SK-N-SH (cell line): ENCODE measurements around the gene PSMD1. TPM values are rescaled to one million over a fixed set of nuclear protein-coding genes. Genes with fewer than 3 reads are reported as not detected.

Experiments
- CTCF ChIA-PET: fragments of 300-600, 350-600 bp; formaldehyde crosslinking; extraction: SDS; loops from one replicate; lab custom pipeline; 2021; lab: Yijun Ruan, JAX
- POLR2A ChIA-PET: fragments of 350-600 bp; sonication (Branson Sonifier 250); formaldehyde crosslinking; extraction: SDS; loops from one replicate; lab custom pipeline; 2020; ENCODE audit warnings: antibody characterized with exemption, inconsistent platforms; lab: Yijun Ruan, JAX
- DNase-seq: peaks from one replicate; pipeline ENCODE4 v3.0.0; 2012
- H2AFZ ChIP-seq: fragments of 200-600 bp; sonication (generic); 2 replicates; pipeline ENCODE4 v1.8.1; 2016; ENCODE audit warnings: antibody characterized with exemption, mild to moderate bottlenecking, low read depth
- H3F3A ChIP-seq: fragments of 200-600 bp; sonication (generic); replicated peaks from 2 replicates; pipeline ENCODE3; 2016; ENCODE audit warnings: antibody characterized with exemption, mild to moderate bottlenecking; ENCODE audit not compliant: insufficient read depth
- H3K27ac ChIP-seq, 2 experiments: fragments of 200-500 bp in 1 of 2; fragments of 200-600 bp in 1 of 2; sonication (Bioruptor generic) in 1 of 2; sonication (generic), shearing (Covaris generic) in 1 of 2; 2 replicates each; pipeline versions ENCODE4 v1.5.1 to v1.6.1; 2014 to 2016; ENCODE audit warnings: low read depth in 2 of 2, inconsistent platforms in 1 of 2, low read length in 1 of 2, mild to moderate bottlenecking in 1 of 2, mixed read lengths in 1 of 2
- H3K27me3 ChIP-seq: fragments of 200-600 bp; sonication (generic), shearing (Covaris generic); 2 replicates; pipeline ENCODE4 v1.6.1; 2016; ENCODE audit warnings: mixed run types; ENCODE audit not compliant: insufficient read depth
- H3K36me3 ChIP-seq, 2 experiments: fragments of 200-500 bp in 1 of 2; fragments of 200-600 bp in 1 of 2; sonication (Bioruptor generic) in 1 of 2; sonication (generic) in 1 of 2; replicated peaks in 1 of 2; 2 replicates each; pipeline versions ENCODE3 to v1.5.1; 2014 to 2016; ENCODE audit warnings: low read length in 1 of 2, mild to moderate bottlenecking in 1 of 2; ENCODE audit not compliant: insufficient read depth in 2 of 2, control insufficient read depth in 1 of 2
- H3K4me1 ChIP-seq, 2 experiments: fragments of 200-500 bp in 1 of 2; fragments of 200-600 bp in 1 of 2; sonication (Bioruptor generic) in 1 of 2; sonication (generic), shearing (Covaris generic) in 1 of 2; 2 replicates each; pipeline versions ENCODE4 v1.5.1 to v1.6.1; 2014 to 2016; ENCODE audit warnings: low read depth in 1 of 2, low read length in 1 of 2, mixed run types in 1 of 2; ENCODE audit not compliant: insufficient read depth in 2 of 2, control insufficient read depth in 1 of 2
- H3K4me2 ChIP-seq: fragments of 200-600 bp; sonication (generic), shearing (Covaris generic); 2 replicates; pipeline ENCODE4 v1.6.1; 2017; ENCODE audit warnings: mixed run types
- H3K4me3 ChIP-seq, 2 experiments: fragments of 200-500 bp in 1 of 2; fragments of 200-600 bp in 1 of 2; sonication (Bioruptor generic) in 1 of 2; sonication (generic), shearing (Covaris generic) in 1 of 2; 2 replicates each; pipeline versions ENCODE4 v1.5.1 to v1.8.1; 2014 to 2016; ENCODE audit warnings: low read depth in 2 of 2, inconsistent platforms in 1 of 2, low read length in 1 of 2, mild to moderate bottlenecking in 1 of 2, mixed read lengths in 1 of 2, moderate library complexity in 1 of 2
- H3K79me2 ChIP-seq: fragments of 200-600 bp; sonication (generic); 2 replicates; pipeline ENCODE4 v1.8.1; 2017; ENCODE audit warnings: mild to moderate bottlenecking; ENCODE audit not compliant: insufficient read depth
- H3K9ac ChIP-seq: fragments of 200-600 bp; sonication (generic); 2 replicates; pipeline ENCODE4 v1.6.1; 2017; ENCODE audit warnings: mixed run types
- H3K9me2 ChIP-seq: fragments of 200-600 bp; sonication (generic); 2 replicates; pipeline ENCODE4 v1.6.1; 2017; ENCODE audit warnings: mixed run types
- H3K9me3 ChIP-seq: fragments of 200-600 bp; sonication (generic); 2 replicates; pipeline ENCODE4 v1.6.1; 2017; ENCODE audit warnings: mixed run types, mild to moderate bottlenecking, moderate library complexity
- H4K20me1 ChIP-seq: fragments of 200-600 bp; sonication (generic); 2 replicates; pipeline ENCODE4 v1.6.1; 2017; ENCODE audit warnings: mild to moderate bottlenecking, mixed run types; ENCODE audit not compliant: insufficient read depth
- CTCF ChIP-seq: fragments of 200-600 bp; sonication (generic); IDR thresholded peaks from 2 replicates; pipeline ENCODE4 v1.6.1; 2017; ENCODE audit warnings: antibody characterized with exemption, mild to moderate bottlenecking, moderate library complexity
- ELF1 ChIP-seq: IDR thresholded peaks from 2 replicates; pipeline ENCODE4 v1.4.0; 2012
- EP300 ChIP-seq, 2 experiments: IDR thresholded peaks; 2 replicates each; pipeline versions ENCODE4 v1.4.0 to v1.6.1; 2012; ENCODE audit warnings: borderline replicate concordance in 1 of 2, low read depth in 1 of 2, low read length in 1 of 2
- EZH2phosphoT487 ChIP-seq: fragments of 200-600 bp; sonication (generic); IDR thresholded peaks from 2 replicates; pipeline ENCODE4 v1.6.1; 2017; ENCODE audit warnings: low read depth, mixed run types, mild to moderate bottlenecking, antibody characterized with exemption, moderate library complexity, borderline replicate concordance
- FOSL2 ChIP-seq: IDR thresholded peaks from 2 replicates; pipeline ENCODE4 v1.4.0; 2012; ENCODE audit warnings: low read depth, mild to moderate bottlenecking, moderate library complexity, borderline replicate concordance
- MEF2A ChIP-seq: IDR thresholded peaks from 2 replicates; pipeline ENCODE4 v1.4.0; 2012; ENCODE audit warnings: low read depth, borderline replicate concordance
- MXI1 ChIP-seq: IDR thresholded peaks from 2 replicates; pipeline ENCODE4 v1.6.1; 2012; ENCODE audit warnings: mild to moderate bottlenecking, low read depth, low read length, improper control_type of control experiment
- NFIC ChIP-seq: IDR thresholded peaks from 2 replicates; pipeline ENCODE4 v1.4.0; 2012; ENCODE audit warnings: borderline replicate concordance
- POLR2AphosphoS5 ChIP-seq: IDR thresholded peaks from 2 replicates; pipeline ENCODE4 v1.6.1; 2012; ENCODE audit warnings: low read depth, low read length
- RCOR1 ChIP-seq: fragments of 150-350 bp; IDR thresholded peaks from 2 replicates; pipeline ENCODE4 v1.6.1; 2017; ENCODE audit warnings: antibody characterized with exemption, low read length
- RXRA ChIP-seq: IDR thresholded peaks from 2 replicates; pipeline ENCODE4 v1.4.0; 2012; ENCODE audit warnings: low read depth, mild to moderate bottlenecking, borderline replicate concordance
- SMC3 ChIP-seq: IDR thresholded peaks from 2 replicates; pipeline ENCODE4 v1.6.1; 2012; ENCODE audit warnings: low read depth, low read length, improper control_type of control experiment
- TAF1 ChIP-seq: IDR thresholded peaks from 2 replicates; pipeline ENCODE4 v1.6.1; 2012; ENCODE audit warnings: low read depth, mild to moderate bottlenecking, low read length, moderate library complexity, borderline replicate concordance
- TCF12 ChIP-seq: IDR thresholded peaks from 2 replicates; pipeline ENCODE4 v1.4.0; 2012
- USF1 ChIP-seq: IDR thresholded peaks from 2 replicates; pipeline ENCODE4 v1.4.0; 2012; ENCODE audit warnings: low read depth, borderline replicate concordance
- YY1 ChIP-seq: IDR thresholded peaks from 2 replicates; pipeline ENCODE4 v1.4.0; 2012; ENCODE audit warnings: low read depth, mild to moderate bottlenecking
- ZBTB33 ChIP-seq: IDR thresholded peaks from 2 replicates; pipeline ENCODE4 v1.4.0; 2012; ENCODE audit warnings: low read depth, borderline replicate concordance
- WGBS: methylation state at CpG from one replicate; pipeline ENCODE4 v1.1.6; 2017; ENCODE audit warnings: low lambda C conversion rate; 5-methylcytosine and 5-hydroxymethylcytosine counted together
- polyA plus RNA-seq, 3 experiments: library from polyadenylated mRNA; depleted of rRNA; stranded (reverse); fragments of >200 nt; gene quantifications; 2 replicates each; pipeline ENCODE4 v1.2.3, GENCODE V29; 2012

Gene PSMD1
- polyA plus RNA-seq, 1 of the 3 experiments (the other 2 are of a cell fraction), result 92.3 TPM

- Histone ChIP-seq H3K27me3 (no peaks in the 10 kb centered on the region), H3K36me3 (peaks cover 37 to 40% of the 10 kb centered on the region in 2 experiments), H3K27ac (no peak overlapping the region), H3K9ac (no peak overlapping the region), H3K79me2 (peaks cover 12% of the 10 kb centered on the region; the same call in 1 of the 2 replicates), H3K9me2 (no peaks in the 10 kb centered on the region), H2AFZ (no peak overlapping the region), H3K4me3 (no peak overlapping the region), H3K9me3 (no peaks in the 10 kb centered on the region), H4K20me1 (no peaks in the 10 kb centered on the region), H3F3A (peaks cover 19% of the 10 kb centered on the region), H3K4me1 (no peaks in the 10 kb centered on the region; a peak in 1 of 4 replicates), H3K4me2 (no peak overlapping the region)
- no peak for DNase-seq
- WGBS, result 98% methylated on average over 2 of the region's 2 CpGs
- TF ChIP-seq RXRA (no peak), NFIC (no peak), USF1 (no peak), CTCF (no peak), ZBTB33 (no peak), ELF1 (no peak), TAF1 (no peak), TCF12 (no peak), SMC3 (no peak), YY1 (no peak), MEF2A (no peak), EP300 (IDR thresholded peaks at IDR 0.05; ENCODE audit: borderline replicate concordance in 1 of 2, low read depth in 1 of 2, low read length in 1 of 2) (no peak), MXI1 (no peak), RCOR1 (no peak), EZH2phosphoT487 (no peak), POLR2AphosphoS5 (no peak), FOSL2 (no peak)
- POLR2A ChIA-PET, result no interaction called here
- CTCF ChIA-PET, result no interaction called here
Observed at GRCh38 chr2:231146665-231147064, 90.0 kb downstream of the PSMD1 start.
